GM12878 (cell line): ENCODE data around the gene IRF2BP1. TPM values are rescaled to one million over a fixed set of nuclear protein-coding genes. Genes with fewer than 3 reads are reported as not detected.

Experiments
- ATAC-seq: fragments of 200-7000 bp; cut with Tn5 transposase; 3 replicates; pipeline ENCODE4 v1.9.1; 2020; ENCODE audit warnings: mild to moderate bottlenecking, moderate library complexity
- BruUV-seq: library from RNA; stranded (reverse); fragments of 400-500 nt; replicated peaks from 2 replicates; lab custom pipeline; 2021; lab: Mats Ljungman, UMichigan
- CTCF ChIA-PET: fragments of 300-600 bp; sonication (Branson Sonifier 250); formaldehyde crosslinking; extraction: SDS; loops from one replicate; lab custom pipeline; 2021; ENCODE audit warnings: inconsistent platforms; lab: Yijun Ruan, JAX
- POLR2A ChIA-PET: fragments of 350-600 bp; formaldehyde crosslinking; extraction: SDS; loops from one replicate; lab custom pipeline; 2021; ENCODE audit warnings: inconsistent platforms; lab: Charles Lee
- RAD21 ChIA-PET: fragments of 300-600 bp; sonication (Branson Sonifier 250); formaldehyde crosslinking; loops from one replicate; lab custom pipeline; 2023; ENCODE audit warnings: antibody characterized with exemption; ENCODE audit not compliant: unreplicated experiment; lab: Charles Lee
- SMC1A ChIA-PET: fragments of 300-600 bp; sonication (Branson Sonifier 250); formaldehyde crosslinking; loops from one replicate; lab custom pipeline; 2023; ENCODE audit not compliant: unreplicated experiment, uncharacterized antibody; lab: Charles Lee
- DNase-seq: peaks from one replicate; pipeline ENCODE4 v3.0.0-alpha.2; 2011; ENCODE audit warnings: low read depth, low spot score
- FAIRE-seq: peaks from 3 replicates; lab custom pipeline; 2011; peaks lifted over from hg19 to GRCh38; lab: Jason Lieb, UNC
- H2AFZ ChIP-seq: 2 replicates; pipeline ENCODE4 v1.6.0; 2011; ENCODE audit warnings: low read depth, low read length, control low read depth; ENCODE audit not compliant: control insufficient read depth
- H3K27ac ChIP-seq: 2 replicates; pipeline ENCODE4 v1.5.1; 2011; ENCODE audit warnings: control low read depth; ENCODE audit not compliant: control insufficient read depth, insufficient read depth
- H3K27me3 ChIP-seq, 2 experiments: replicated peaks in 1 of 2; 2 replicates each; pipeline versions ENCODE4 v1.6.0 to v1.6.1; 2011; ENCODE audit warnings: low read length in 1 of 2; ENCODE audit not compliant: control insufficient read depth in 2 of 2, insufficient read depth in 2 of 2
- H3K36me3 ChIP-seq, 2 experiments: 2 replicates each; pipeline ENCODE4 v1.5.1; 2011; ENCODE audit warnings: low read length in 1 of 2; ENCODE audit not compliant: control insufficient read depth in 2 of 2, insufficient read depth in 2 of 2
- H3K4me1 ChIP-seq: 2 replicates; pipeline ENCODE4 v1.6.1; 2011; ENCODE audit warnings: mild to moderate bottlenecking, low read length, moderate library complexity, mixed read lengths; ENCODE audit not compliant: control insufficient read depth, insufficient read depth
- H3K4me2 ChIP-seq: 2 replicates; pipeline ENCODE4 v1.6.0; 2011; ENCODE audit warnings: control low read depth; ENCODE audit not compliant: control insufficient read depth, insufficient read depth
- H3K4me3 ChIP-seq: fragments of 200-600 bp; sonication (generic); 2 replicates; pipeline ENCODE4 v1.5.1; 2016
- H3K79me2 ChIP-seq: 2 replicates; pipeline ENCODE4 v1.6.0; 2011; ENCODE audit warnings: low read length; ENCODE audit not compliant: control insufficient read depth, insufficient read depth
- H3K9ac ChIP-seq: 2 replicates; pipeline ENCODE4 v1.8.0; 2011; ENCODE audit warnings: low read length, control low read depth, mixed read lengths; ENCODE audit not compliant: control insufficient read depth, insufficient read depth
- H3K9me3 ChIP-seq: replicated peaks from 3 replicates; pipeline ENCODE4 v1.5.1; 2011; ENCODE audit warnings: mild to moderate bottlenecking, low read length; ENCODE audit not compliant: control insufficient read depth, insufficient read depth
- H4K20me1 ChIP-seq: 2 replicates; pipeline ENCODE4 v1.6.0; 2011; ENCODE audit not compliant: control insufficient read depth, insufficient read depth
- CBFB ChIP-seq: IDR thresholded peaks from 2 replicates; pipeline ENCODE4 v1.6.1; 2016; ENCODE audit warnings: antibody characterized with exemption, low read depth
- CHD1 ChIP-seq: IDR thresholded peaks from 2 replicates; pipeline ENCODE4 v1.6.1; 2012; ENCODE audit warnings: low read depth, low read length, improper control_type of control experiment
- CTCF ChIP-seq, 3 experiments: IDR thresholded peaks in 2 of 3; conservative IDR thresholded peaks in 1 of 3; 2 replicates each; pipeline ENCODE4 v1.5.1; 2011; ENCODE audit warnings: low read depth in 3 of 3, low read length in 3 of 3, mild to moderate bottlenecking in 3 of 3, control low read depth in 2 of 3, moderate library complexity in 2 of 3, inconsistent platforms in 1 of 3, mixed read lengths in 1 of 3; ENCODE audit not compliant: control insufficient read depth in 2 of 3, insufficient read depth in 1 of 3; ENCODE audit errors: extremely low read depth in 1 of 3
- GATAD2B ChIP-seq: fragments of 450-650 bp; conservative IDR thresholded peaks from 2 replicates; pipeline ENCODE4 v1.6.1; 2017; ENCODE audit warnings: low read depth, mild to moderate bottlenecking, moderate library complexity
- HDAC6 ChIP-seq: fragments of 200-600 bp; sonication (generic); IDR thresholded peaks from one replicate; pipeline ENCODE4 v1.8.0; 2017; ENCODE audit warnings: antibody characterized with exemption; ENCODE audit not compliant: unreplicated experiment
- KAT2A ChIP-seq: conservative IDR thresholded peaks from 2 replicates; pipeline ENCODE4 v1.6.1; 2011; ENCODE audit warnings: low read depth, low read length; ENCODE audit not compliant: control insufficient read depth
- MLLT1 ChIP-seq: fragments of 450-650 bp; IDR thresholded peaks from 2 replicates; pipeline ENCODE4 v1.6.1; 2016; ENCODE audit warnings: mild to moderate bottlenecking
- MYB ChIP-seq: fragments of 150-350 bp; IDR thresholded peaks from 2 replicates; pipeline ENCODE4 v1.6.1; 2014; ENCODE audit warnings: mild to moderate bottlenecking, low read depth, low read length, borderline replicate concordance
- SPI1 ChIP-seq: IDR thresholded peaks from 2 replicates; pipeline ENCODE4 v1.6.1; 2011; ENCODE audit warnings: low read depth, mild to moderate bottlenecking, low read length, moderate library complexity, borderline replicate concordance; ENCODE audit not compliant: insufficient read depth
- TCF12 ChIP-seq: IDR thresholded peaks from 2 replicates; pipeline ENCODE4 v1.6.1; 2011; ENCODE audit warnings: low read depth, mild to moderate bottlenecking, low read length
- WGBS: methylation state at CpG from one replicate; pipeline ENCODE4 v1.1.6; 2016; ENCODE audit warnings: low lambda C conversion rate; ENCODE audit not compliant: insufficient replicate concordance, insufficient coverage; ENCODE audit errors: missing lambda C conversion rate; 5-methylcytosine and 5-hydroxymethylcytosine counted together
- in situ Hi-C: fragments of 300-500 bp; cut with MboI; formaldehyde crosslinking; loops from 9 replicates; pipeline ENCODE4 v1.14.3; 2018; ENCODE audit warnings: mixed read lengths
- intact Hi-C: fragments of 100-400 bp; cut with micrococcal nuclease; formaldehyde crosslinking; loops from one replicate; pipeline ENCODE4 v1.14.2; 2022; ENCODE audit not compliant: unreplicated experiment
- polyA plus RNA-seq, 11 experiments: library from polyadenylated mRNA; depleted of rRNA in 4 of 11; unstranded in 6 of 11; stranded (reverse) in 5 of 11; fragments of >200 nt; fragmentation: Nextera tagmentation in 4 of 11; fragmentation: Illumina TruSeq in 1 of 11; extraction: Ambion mirVana in 4 of 11; extraction: Trizol in 1 of 11; gene quantifications; 1 replicate in 1 of 11; 2 replicates in 10 of 11; pipeline versions ENCODE4 v1.2.1 to v1.2.3, GENCODE V29; 2011 to 2016; ENCODE audit warnings: inconsistent platforms in 2 of 11, missing spikeins in 2 of 11, low read depth in 1 of 11
- total RNA-seq, 4 experiments: library from RNA; depleted of rRNA in 3 of 4; stranded (reverse); fragments of >200 nt in 3 of 4; fragmentation: Illumina TruSeq in 1 of 4; extraction: Trizol in 1 of 4; gene quantifications; 2 replicates each; pipeline versions ENCODE4 v1.2.1 to v1.2.3, GENCODE V29; 2013 to 2021

IRF2BP1 gene
- total and polyA plus RNA-seq, 10 of the 15 experiments (the other 5 are each of a cell fraction or from before 2014, with no cell fraction given), result 0.31 to 24.4 (median 4.4) TPM

- CTCF ChIA-PET, result interaction anchor here (0.8 to 9.2 kb wide), 8 partner anchors 11 to 320 kb away, joined by 3 to 194 read pairs (median 4); partner anchors contain the start of genes IRF2BP1, MYPOP and SIX5
- SMC1A ChIA-PET, result interaction anchor here (0.7 to 10.0 kb wide), 4 partner anchors 11 to 37 kb away, joined by 3 to 98 read pairs (median 4); partner anchors contain the start of gene MYPOP
- H3K27me3 ChIP-seq, result peaks cover 0 to 6% of the 10 kb centered on the region in 2 experiments; a peak in 2 of 4 replicates
- DNase-seq, result no peak
- no peak for TF ChIP-seq MLLT1
- TF ChIP-seq TCF12, result no peak
- TF ChIP-seq KAT2A, result no peak
- TF ChIP-seq CTCF (IDR thresholded peaks at IDR 0.05 in 2 of 3, conservative IDR thresholded peaks at IDR 0.05 in 1 of 3; ENCODE audit: control insufficient read depth in 2 of 3, extremely low read depth in 1 of 3, insufficient read depth in 1 of 3, low read depth in 3 of 3, low read length in 3 of 3), result no peak
- TF ChIP-seq CBFB, result no peak
- TF ChIP-seq GATAD2B, result no peak
- TF ChIP-seq SPI1, result no peak
- no peak for TF ChIP-seq HDAC6
- no peak for TF ChIP-seq MYB
- no peak for TF ChIP-seq CHD1
- TF ChIP-seq, all 136 proteins: peak for 0
- no TSS peak for BruUV-seq
- Histone ChIP-seq H3K79me2 (peaks cover 22% of the 10 kb centered on the region), H3K9ac (no peak overlapping the region), H2AFZ (no peak overlapping the region), H3K27ac (no peak overlapping the region), H3K4me3 (no peak overlapping the region), H4K20me1 (no peaks in the 10 kb centered on the region), H3K9me3 (no peaks in the 10 kb centered on the region), H3K4me1 (peaks cover 5% of the 10 kb centered on the region), H3K4me2 (no peak overlapping the region), H3K36me3 (no peaks in the 10 kb centered on the region)
- ChIA-PET RAD21 (interaction anchor here (0.5 to 5.2 kb wide), 5 partner anchors 11 to 164 kb away, joined by 3 to 159 read pairs (median 14); partner anchors contain the start of genes IRF2BP1 and MYPOP), POLR2A (interaction anchor here (0.9 to 8.2 kb wide), 4 partner anchors 9 to 96 kb away, joined by 3 to 178 read pairs (median 14); partner anchors contain the start of genes IRF2BP1, MYPOP and SIX5)
- ATAC-seq (no peak), FAIRE-seq (no peak)
- in situ Hi-C loops (no loop called here), intact Hi-C loops (no loop called here)
- 62% methylated on average over 9 of the region's 9 CpGs for WGBS
Observed at GRCh38 chr19:45865269-45865948, 20.5 kb downstream of the IRF2BP1 start.
